Neutrophil (primary cell): Measurements from ENCODE around the gene EMILIN1.
A peak's percentile ranks its signal among the peaks of the same experiment; 100 is the strongest.

ENCODE experiments used
- H3K27ac ChIP-seq: fragments of 200-600 bp; sonication (generic); 2 replicates; pipeline ENCODE4 v1.5.1; 2016; ENCODE audit warnings: mild to moderate bottlenecking, moderate library complexity
- H3K27me3 ChIP-seq: fragments of 200-600 bp; sonication (generic); 2 replicates; pipeline ENCODE4 v1.6.0; 2016; ENCODE audit warnings: mild to moderate bottlenecking
- H3K36me3 ChIP-seq: fragments of 200-600 bp; sonication (generic); 2 replicates; pipeline ENCODE4 v1.5.1; 2017
- H3K4me1 ChIP-seq, 2 experiments: fragments of 200-600 bp in 1 of 2; sonication (generic) in 1 of 2; 1 replicate in 1 of 2; 2 replicates in 1 of 2; pipeline versions ENCODE4 v1.5.1 to v1.6.1; 2013 to 2016; ENCODE audit warnings: low read depth in 1 of 2, low read length in 1 of 2, mild to moderate bottlenecking in 1 of 2, moderate library complexity in 1 of 2; ENCODE audit not compliant: control insufficient read depth in 1 of 2, insufficient read depth in 1 of 2
- H3K4me3 ChIP-seq, 2 experiments: fragments of 200-600 bp in 1 of 2; sonication (generic) in 1 of 2; 1 replicate in 1 of 2; 2 replicates in 1 of 2; pipeline ENCODE4 v1.5.1; 2013 to 2016; ENCODE audit warnings: low read depth in 1 of 2, low read length in 1 of 2, mild to moderate bottlenecking in 1 of 2, moderate library complexity in 1 of 2
- H3K9me3 ChIP-seq: fragments of 200-600 bp; sonication (generic); 2 replicates; pipeline ENCODE4 v1.5.1; 2016
- TF ChIP-seq, protein P1 (sequence below): fragments of 200-600 bp; sonication (generic); IDR thresholded peaks from 2 replicates; pipeline ENCODE4 v1.5.1; 2016; ENCODE audit warnings: antibody characterized with exemption

The EMILIN1 gene

GRCh38 chr2:27042159-27042661 is 36.2 kb upstream of the EMILIN1 start:
- Histone ChIP-seq H3K4me1 (no peaks in the 10 kb centered on the region), H3K27me3 (no peaks in the 10 kb centered on the region), H3K27ac (no peak overlapping the region), H3K9me3 (no peaks in the 10 kb centered on the region), H3K4me3 (no peak overlapping the region), H3K36me3 (peaks cover 61% of the 10 kb centered on the region)
- TF ChIP-seq, protein P1, sequence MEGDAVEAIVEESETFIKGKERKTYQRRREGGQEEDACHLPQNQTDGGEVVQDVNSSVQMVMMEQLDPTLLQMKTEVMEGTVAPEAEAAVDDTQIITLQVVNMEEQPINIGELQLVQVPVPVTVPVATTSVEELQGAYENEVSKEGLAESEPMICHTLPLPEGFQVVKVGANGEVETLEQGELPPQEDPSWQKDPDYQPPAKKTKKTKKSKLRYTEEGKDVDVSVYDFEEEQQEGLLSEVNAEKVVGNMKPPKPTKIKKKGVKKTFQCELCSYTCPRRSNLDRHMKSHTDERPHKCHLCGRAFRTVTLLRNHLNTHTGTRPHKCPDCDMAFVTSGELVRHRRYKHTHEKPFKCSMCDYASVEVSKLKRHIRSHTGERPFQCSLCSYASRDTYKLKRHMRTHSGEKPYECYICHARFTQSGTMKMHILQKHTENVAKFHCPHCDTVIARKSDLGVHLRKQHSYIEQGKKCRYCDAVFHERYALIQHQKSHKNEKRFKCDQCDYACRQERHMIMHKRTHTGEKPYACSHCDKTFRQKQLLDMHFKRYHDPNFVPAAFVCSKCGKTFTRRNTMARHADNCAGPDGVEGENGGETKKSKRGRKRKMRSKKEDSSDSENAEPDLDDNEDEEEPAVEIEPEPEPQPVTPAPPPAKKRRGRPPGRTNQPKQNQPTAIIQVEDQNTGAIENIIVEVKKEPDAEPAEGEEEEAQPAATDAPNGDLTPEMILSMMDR = no peak

GRCh38 chr2:27042985-27043634 is 35.3 kb upstream of the EMILIN1 start:
- no peaks in the 10 kb centered on the region for H3K9me3 ChIP-seq
- TF ChIP-seq, protein P1 = no peak
- H3K4me3 ChIP-seq = no peak overlapping the region
- no peaks in the 10 kb centered on the region for H3K4me1 ChIP-seq
- peaks cover 52% of the 10 kb centered on the region for H3K36me3 ChIP-seq
- H3K27me3 ChIP-seq = no peaks in the 10 kb centered on the region
- no peak overlapping the region for H3K27ac ChIP-seq

DNA sequence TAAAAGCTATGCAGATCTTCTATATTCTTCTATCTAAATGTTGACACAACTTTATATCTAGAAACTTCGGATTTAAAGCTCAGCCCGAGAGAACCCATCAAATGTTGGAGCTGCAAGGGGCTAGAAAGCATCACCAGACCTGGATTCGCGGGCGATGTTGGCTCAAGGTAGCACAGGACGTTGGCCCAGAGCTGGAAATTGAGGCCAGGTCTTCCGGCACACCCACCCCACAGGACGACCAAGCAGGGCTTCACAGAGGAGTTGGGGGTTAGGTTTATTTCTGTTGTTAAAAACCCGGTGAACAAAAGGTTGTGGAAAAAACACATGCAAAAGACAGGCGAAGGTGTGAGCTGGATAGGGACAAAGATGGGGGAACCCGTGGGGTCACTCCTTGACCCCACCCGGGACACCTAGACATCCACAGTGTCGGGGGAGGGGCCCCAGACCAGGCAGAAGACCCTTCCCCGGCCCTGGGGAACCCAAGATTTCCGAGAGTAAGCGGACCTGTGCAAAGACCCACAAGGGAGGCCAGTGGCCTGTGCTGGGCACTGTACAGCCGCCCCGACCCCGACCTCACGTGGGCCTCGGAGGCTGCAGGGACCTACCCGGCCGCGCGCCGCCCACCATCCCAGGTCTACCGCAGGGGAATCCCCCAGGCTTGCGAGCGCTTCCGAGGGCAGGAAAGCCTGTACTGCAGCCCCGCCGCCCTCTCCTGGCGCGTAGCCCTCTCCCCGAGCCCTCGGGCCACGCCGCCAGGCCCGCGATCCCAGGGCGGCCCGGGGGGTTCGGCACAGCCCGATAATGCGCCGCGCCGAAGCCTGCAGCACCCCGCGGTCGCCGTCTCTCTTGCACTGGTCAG is 28.8 kb upstream of the EMILIN1 start:
- H3K4me1 ChIP-seq = peaks cover 21 to 26% of the 10 kb centered on the region in 2 experiments
- TF ChIP-seq, protein P1 = no peak
- H3K9me3 ChIP-seq = no peaks in the 10 kb centered on the region
- H3K4me3 ChIP-seq = peak overlapping the region; percentile 79 to 92
- H3K27ac ChIP-seq = no peak overlapping the region
- peaks cover 8% of the 10 kb centered on the region for H3K36me3 ChIP-seq
- peaks cover 7% of the 10 kb centered on the region for H3K27me3 ChIP-seq

GRCh38 chr2:27050281-27050995 is 28.0 kb upstream of the EMILIN1 start:
- Histone ChIP-seq H3K4me3 (peak overlapping the region; percentile 79 to 92), H3K4me1 (peaks cover 21 to 26% of the 10 kb centered on the region in 2 experiments), H3K9me3 (no peaks in the 10 kb centered on the region), H3K27ac (no peak overlapping the region), H3K36me3 (peaks cover 16% of the 10 kb centered on the region), H3K27me3 (peaks cover 7% of the 10 kb centered on the region)
- TF ChIP-seq, protein P1 = peak; percentile 30
